WTC11 (cell line): ENCODE measurements around the gene STX5. TPM values are rescaled to one million over a fixed set of nuclear protein-coding genes. Genes with fewer than 3 reads are reported as not detected.

Experiments used
- ATAC-seq: fragments of 200-7000 bp; cut with Tn5 transposase; 2 replicates; pipeline ENCODE4 v1.10.0; 2021; ENCODE audit warnings: mild to moderate bottlenecking, moderate library complexity
- CTCF ChIA-PET: fragments of 300-600 bp; sonication (Branson Sonifier 250); formaldehyde crosslinking; loops from one replicate; lab custom pipeline; 2021; ENCODE audit warnings: antibody characterized with exemption; lab: Charles Lee
- POLR2A ChIA-PET: fragments of 350-600 bp; sonication (Branson Sonifier 250); formaldehyde crosslinking; loops from one replicate; lab custom pipeline; 2021; ENCODE audit warnings: antibody characterized with exemption; lab: Charles Lee
- DNase-seq: peaks from one replicate; pipeline ENCODE4 v3.0.0; 2021; ENCODE audit warnings: low spot score
- H3K27ac Mint-ChIP-seq: 2 replicates; pipeline ENCODE4 v1.8.0; 2021; ENCODE audit warnings: mixed read lengths
- H3K27me3 Mint-ChIP-seq: 2 replicates; pipeline ENCODE4 v1.8.0; 2021; ENCODE audit warnings: low read depth, mild to moderate bottlenecking, moderate library complexity, mixed read lengths
- H3K36me3 Mint-ChIP-seq: 2 replicates; pipeline ENCODE4 v1.8.0; 2021; ENCODE audit warnings: mixed read lengths
- H3K4me1 Mint-ChIP-seq: 2 replicates; pipeline ENCODE4 v1.8.0; 2022; ENCODE audit warnings: mixed read lengths
- H3K4me3 Mint-ChIP-seq: 2 replicates; pipeline ENCODE4 v1.8.0; 2021; ENCODE audit warnings: mild to moderate bottlenecking, moderate library complexity, mixed read lengths
- H3K9me3 Mint-ChIP-seq: 2 replicates; pipeline ENCODE4 v1.8.0; 2021; ENCODE audit warnings: mixed read lengths
- AFF4 ChIP-seq: sonication (generic); formaldehyde crosslinking; IDR thresholded peaks from 2 replicates; pipeline ENCODE4 v1.8.1; 2023; ENCODE audit warnings: mild to moderate bottlenecking, missing genetic modification reagents, borderline replicate concordance
- ARID4B ChIP-seq: sonication (generic); formaldehyde crosslinking; IDR thresholded peaks from 2 replicates; pipeline ENCODE4 v1.8.0; 2023; ENCODE audit warnings: missing genetic modification reagents, mild to moderate bottlenecking, borderline replicate concordance
- CREB1 ChIP-seq: sonication (generic); formaldehyde crosslinking; IDR thresholded peaks from 2 replicates; pipeline ENCODE4 v1.8.0; 2023; ENCODE audit warnings: mild to moderate bottlenecking, missing genetic modification reagents
- EMX1 ChIP-seq: fragments of 250-450 bp; sonication (Bioruptor Pico); IDR thresholded peaks from 2 replicates; pipeline ENCODE4 v1.8.0; 2021; ENCODE audit warnings: mild to moderate bottlenecking
- GTF2I ChIP-seq: fragments of 250-450 bp; sonication (Bioruptor Pico); conservative IDR thresholded peaks from 2 replicates; pipeline ENCODE4 v1.4.0; 2021; ENCODE audit warnings: mild to moderate bottlenecking
- HMGXB4 ChIP-seq: sonication (generic); formaldehyde crosslinking; IDR thresholded peaks from 2 replicates; pipeline ENCODE4 v1.8.1; 2023; ENCODE audit warnings: mild to moderate bottlenecking, moderate library complexity, missing genetic modification reagents
- JUN ChIP-seq: sonication (generic); formaldehyde crosslinking; IDR thresholded peaks from 2 replicates; pipeline ENCODE4 v1.8.0; 2023; ENCODE audit warnings: mild to moderate bottlenecking, missing genetic modification reagents
- MYBL2 ChIP-seq: sonication (generic); formaldehyde crosslinking; IDR thresholded peaks from 2 replicates; pipeline ENCODE4 v1.8.1; 2023; ENCODE audit warnings: mild to moderate bottlenecking, moderate library complexity, missing genetic modification reagents
- NFATC4 ChIP-seq: fragments of 250-450 bp; sonication (Bioruptor Pico); IDR thresholded peaks from 2 replicates; pipeline ENCODE4 v1.9.0; 2021; ENCODE audit warnings: mild to moderate bottlenecking
- OVOL2 ChIP-seq: fragments of 250-450 bp; sonication (Bioruptor Pico); IDR thresholded peaks from 2 replicates; pipeline ENCODE4 v1.9.0; 2021; ENCODE audit warnings: mild to moderate bottlenecking, borderline replicate concordance
- SOX15 ChIP-seq: fragments of 250-450 bp; sonication (Bioruptor Pico); IDR thresholded peaks from 2 replicates; pipeline ENCODE4 v1.9.0; 2021; ENCODE audit warnings: mild to moderate bottlenecking
- TEAD1 ChIP-seq: sonication (generic); formaldehyde crosslinking; IDR thresholded peaks from 2 replicates; pipeline ENCODE4 v1.8.0; 2022; ENCODE audit warnings: mild to moderate bottlenecking, missing genetic modification reagents
- TEAD4 ChIP-seq: sonication (generic); formaldehyde crosslinking; IDR thresholded peaks from 2 replicates; pipeline ENCODE4 v1.8.0; 2022; ENCODE audit warnings: mild to moderate bottlenecking, missing genetic modification reagents
- ZNF121 ChIP-seq: sonication (generic); formaldehyde crosslinking; IDR thresholded peaks from 2 replicates; pipeline ENCODE4 v1.8.0; 2023; ENCODE audit warnings: missing genetic modification reagents
- ZNF416 ChIP-seq: fragments of 250-450 bp; sonication (Bioruptor Pico); IDR thresholded peaks from 2 replicates; pipeline ENCODE4 v1.9.0; 2021; ENCODE audit warnings: mild to moderate bottlenecking, inconsistent platforms
- total RNA-seq: library from RNA; stranded (reverse); gene quantifications from 3 replicates; pipeline ENCODE4 v1.2.3, GENCODE V29; 2021
- TF ChIP-seq, protein P1 (sequence below): fragments of 250-450 bp; sonication (Bioruptor Pico); IDR thresholded peaks from 2 replicates; pipeline ENCODE4 v1.9.0; 2021; ENCODE audit warnings: mild to moderate bottlenecking
- TF ChIP-seq, protein P2 (sequence below): sonication (generic); formaldehyde crosslinking; IDR thresholded peaks from 2 replicates; pipeline ENCODE4 v1.8.0; 2023; ENCODE audit warnings: mild to moderate bottlenecking, missing genetic modification reagents

Gene STX5
- total RNA-seq, 1 experiment from 2014 or later = 30.2 TPM

DNA sequence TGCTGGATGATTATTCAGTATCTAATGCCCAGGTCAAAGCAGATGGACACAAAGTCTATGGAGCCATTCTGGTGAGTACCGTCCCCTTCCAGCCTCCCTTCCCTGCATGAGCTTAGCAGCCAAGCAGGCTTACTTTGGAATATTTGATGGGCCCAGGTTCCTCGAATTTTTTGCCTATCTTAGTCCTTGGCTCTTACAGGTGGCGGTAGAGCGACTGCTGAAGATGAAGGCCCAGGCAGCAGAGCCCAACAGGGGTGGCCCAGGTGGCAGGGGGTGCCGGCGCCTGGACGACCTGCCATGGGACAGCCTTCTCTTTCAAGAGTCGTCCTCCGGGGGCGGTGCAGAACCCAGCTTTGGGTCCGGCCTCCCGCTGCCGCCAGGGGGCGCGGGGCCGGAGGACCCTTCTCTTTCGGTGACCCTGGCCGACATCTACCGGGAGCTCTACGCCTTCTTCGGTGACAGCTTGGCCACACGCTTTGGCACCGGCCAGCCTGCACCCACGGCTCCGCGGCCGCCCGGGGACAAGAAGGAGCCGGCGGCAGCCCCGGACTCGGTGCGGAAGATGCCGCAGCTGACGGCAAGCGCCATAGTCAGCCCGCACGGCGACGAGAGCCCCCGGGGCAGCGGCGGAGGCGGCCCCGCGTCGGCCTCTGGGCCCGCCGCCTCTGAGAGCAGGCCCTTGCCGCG, 45.4 kb downstream of the STX5 start (continued):
- TF ChIP-seq, protein P1, sequence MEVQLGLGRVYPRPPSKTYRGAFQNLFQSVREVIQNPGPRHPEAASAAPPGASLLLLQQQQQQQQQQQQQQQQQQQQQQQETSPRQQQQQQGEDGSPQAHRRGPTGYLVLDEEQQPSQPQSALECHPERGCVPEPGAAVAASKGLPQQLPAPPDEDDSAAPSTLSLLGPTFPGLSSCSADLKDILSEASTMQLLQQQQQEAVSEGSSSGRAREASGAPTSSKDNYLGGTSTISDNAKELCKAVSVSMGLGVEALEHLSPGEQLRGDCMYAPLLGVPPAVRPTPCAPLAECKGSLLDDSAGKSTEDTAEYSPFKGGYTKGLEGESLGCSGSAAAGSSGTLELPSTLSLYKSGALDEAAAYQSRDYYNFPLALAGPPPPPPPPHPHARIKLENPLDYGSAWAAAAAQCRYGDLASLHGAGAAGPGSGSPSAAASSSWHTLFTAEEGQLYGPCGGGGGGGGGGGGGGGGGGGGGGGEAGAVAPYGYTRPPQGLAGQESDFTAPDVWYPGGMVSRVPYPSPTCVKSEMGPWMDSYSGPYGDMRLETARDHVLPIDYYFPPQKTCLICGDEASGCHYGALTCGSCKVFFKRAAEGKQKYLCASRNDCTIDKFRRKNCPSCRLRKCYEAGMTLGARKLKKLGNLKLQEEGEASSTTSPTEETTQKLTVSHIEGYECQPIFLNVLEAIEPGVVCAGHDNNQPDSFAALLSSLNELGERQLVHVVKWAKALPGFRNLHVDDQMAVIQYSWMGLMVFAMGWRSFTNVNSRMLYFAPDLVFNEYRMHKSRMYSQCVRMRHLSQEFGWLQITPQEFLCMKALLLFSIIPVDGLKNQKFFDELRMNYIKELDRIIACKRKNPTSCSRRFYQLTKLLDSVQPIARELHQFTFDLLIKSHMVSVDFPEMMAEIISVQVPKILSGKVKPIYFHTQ = peak; percentile 57; the same call in 1 of the 2 replicates
- TF ChIP-seq SOX15 (CRISPR knock-in tag) (no peak), TEAD1 (0 out of 2 replicates have a peak, but pooled peaks have one; percentile 55), CREB1 (CRISPR knock-in tag) (no peak), OVOL2 (CRISPR knock-in tag) (no peak), ARID4B (CRISPR knock-in tag) (0 out of 2 replicates have a peak, but pooled peaks have one; percentile 47), GTF2I (CRISPR knock-in tag) (peak; percentile 50; the same call in 1 of the 2 replicates), TEAD4 (peak; percentile 55; the same call in 1 of the 2 replicates), MYBL2 (CRISPR knock-in tag) (no peak), HMGXB4 (CRISPR knock-in tag) (peak; percentile 92)

- ChIA-PET POLR2A (no interaction called here), CTCF (no interaction called here)
- Mint-ChIP-seq H3K27ac (no peak overlapping the region; the same call in 1 of the 2 replicates), H3K36me3 (peaks cover 38% of the 10 kb centered on the region), H3K27me3 (no peaks in the 10 kb centered on the region; the same call in 1 of the 2 replicates), H3K4me1 (peaks cover 10% of the 10 kb centered on the region; the same call in 1 of the 2 replicates), H3K9me3 (no peaks in the 10 kb centered on the region), H3K4me3 (no peak overlapping the region)
- ATAC-seq (no peak), DNase-seq (no peak)
- TF ChIP-seq, protein P1 = no peak
- no peak for TF ChIP-seq EMX1 (CRISPR knock-in tag)
- TF ChIP-seq ZNF416 (CRISPR knock-in tag) = no peak
- TF ChIP-seq, protein P2, sequence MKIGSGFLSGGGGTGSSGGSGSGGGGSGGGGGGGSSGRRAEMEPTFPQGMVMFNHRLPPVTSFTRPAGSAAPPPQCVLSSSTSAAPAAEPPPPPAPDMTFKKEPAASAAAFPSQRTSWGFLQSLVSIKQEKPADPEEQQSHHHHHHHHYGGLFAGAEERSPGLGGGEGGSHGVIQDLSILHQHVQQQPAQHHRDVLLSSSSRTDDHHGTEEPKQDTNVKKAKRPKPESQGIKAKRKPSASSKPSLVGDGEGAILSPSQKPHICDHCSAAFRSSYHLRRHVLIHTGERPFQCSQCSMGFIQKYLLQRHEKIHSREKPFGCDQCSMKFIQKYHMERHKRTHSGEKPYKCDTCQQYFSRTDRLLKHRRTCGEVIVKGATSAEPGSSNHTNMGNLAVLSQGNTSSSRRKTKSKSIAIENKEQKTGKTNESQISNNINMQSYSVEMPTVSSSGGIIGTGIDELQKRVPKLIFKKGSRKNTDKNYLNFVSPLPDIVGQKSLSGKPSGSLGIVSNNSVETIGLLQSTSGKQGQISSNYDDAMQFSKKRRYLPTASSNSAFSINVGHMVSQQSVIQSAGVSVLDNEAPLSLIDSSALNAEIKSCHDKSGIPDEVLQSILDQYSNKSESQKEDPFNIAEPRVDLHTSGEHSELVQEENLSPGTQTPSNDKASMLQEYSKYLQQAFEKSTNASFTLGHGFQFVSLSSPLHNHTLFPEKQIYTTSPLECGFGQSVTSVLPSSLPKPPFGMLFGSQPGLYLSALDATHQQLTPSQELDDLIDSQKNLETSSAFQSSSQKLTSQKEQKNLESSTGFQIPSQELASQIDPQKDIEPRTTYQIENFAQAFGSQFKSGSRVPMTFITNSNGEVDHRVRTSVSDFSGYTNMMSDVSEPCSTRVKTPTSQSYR (CRISPR knock-in tag) = no peak
- no peak for TF ChIP-seq ZNF121 (CRISPR knock-in tag)
- no peak for TF ChIP-seq NFATC4 (CRISPR knock-in tag)
- TF ChIP-seq AFF4 = no peak
- no peak for TF ChIP-seq JUN (CRISPR knock-in tag)
Observed at GRCh38 chr11:62782753-62783152, 49.1 kb downstream of the STX5 start.
